ENCODE data around the gene CACNG4. TPM values are rescaled to one million over a fixed set of nuclear protein-coding genes. Genes with fewer than 3 reads are reported as not detected.

CACNG4 gene
- total RNA-seq, 1 experiment from 2014 or later = not detected

DNA sequence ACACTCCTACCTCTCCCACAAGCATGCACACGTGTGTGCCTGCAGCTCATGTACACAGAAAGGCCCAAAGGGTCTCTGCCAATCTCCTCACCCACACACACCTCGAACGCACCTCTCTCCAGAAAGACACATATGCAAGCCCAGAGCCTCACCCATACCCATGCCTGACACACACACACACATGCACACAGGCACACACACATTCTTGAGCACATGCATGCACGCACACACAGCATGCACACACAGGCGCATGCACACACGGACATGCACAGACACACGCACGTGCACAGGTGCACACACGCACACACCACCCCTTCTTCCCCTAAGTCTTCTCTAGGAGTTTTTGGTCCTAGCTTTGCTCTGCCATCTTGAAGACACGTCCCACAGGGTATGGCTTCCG, 48.7 kb upstream of the CACNG4 start:
- no peaks in the 10 kb centered on the region for H3K9me3 ChIP-seq (ENCODE audit: control insufficient read depth in 1 of 2, insufficient read depth in 1 of 2, low read depth in 1 of 2, low read length in 2 of 2)
- no peaks in the 10 kb centered on the region for H4K20me1 ChIP-seq (ENCODE audit: insufficient read depth)
- ATAC-seq (no peak), DNase-seq (ENCODE audit: low read depth, low spot score) (no peak)
- no peaks in the 10 kb centered on the region for H3K79me2 ChIP-seq (ENCODE audit: insufficient read depth, low read length)
- no TSS peak for BruUV-seq (replicated peaks)
- RAD21 ChIA-PET (ENCODE audit: low non-redundant PET in 1 of 2, low total read pairs in 2 of 2, uncharacterized antibody in 2 of 2, unreplicated experiment in 2 of 2) = interaction anchor here (1.1 to 2.9 kb wide), 5 partner anchors 36 to 243 kb away, joined by 3 to 38 read pairs (median 6); no protein-coding TSS in a partner anchor
- intact Hi-C loops (cut with micrococcal nuclease) = loop anchor here (1.0 kb wide), 2 partner anchors 60 to 243 kb away; no protein-coding TSS in a partner anchor
- CTCF ChIA-PET = interaction anchor here (0.7 to 3.7 kb wide), 5 partner anchors 57 to 243 kb away, joined by 4 to 53 read pairs (median 11); no protein-coding TSS in a partner anchor
- H3K9me2 ChIP-seq (ENCODE audit: insufficient read depth) = no peaks in the 10 kb centered on the region
- POLR2A ChIA-PET = no interaction called here
- TF ChIP-seq MAX (IDR thresholded peaks at IDR 0.05) (no peak), ATF3 (IDR thresholded peaks at IDR 0.05) (no peak), RAD21 (IDR thresholded peaks at IDR 0.05; ENCODE audit: low read depth) (no peak), POLR2AphosphoS5 (IDR thresholded peaks at IDR 0.05; ENCODE audit: low read depth, low read length) (no peak), TCF7L2 (IDR thresholded peaks at IDR 0.05; ENCODE audit: borderline replicate concordance, extremely low read depth, insufficient read depth, insufficient read length) (no peak), POLR2A (IDR thresholded peaks at IDR 0.05; ENCODE audit: borderline replicate concordance, extremely low read depth, insufficient read depth, insufficient read length) (no peak), JUND (IDR thresholded peaks at IDR 0.05) (no peak)
- TF ChIP-seq, protein P1, sequence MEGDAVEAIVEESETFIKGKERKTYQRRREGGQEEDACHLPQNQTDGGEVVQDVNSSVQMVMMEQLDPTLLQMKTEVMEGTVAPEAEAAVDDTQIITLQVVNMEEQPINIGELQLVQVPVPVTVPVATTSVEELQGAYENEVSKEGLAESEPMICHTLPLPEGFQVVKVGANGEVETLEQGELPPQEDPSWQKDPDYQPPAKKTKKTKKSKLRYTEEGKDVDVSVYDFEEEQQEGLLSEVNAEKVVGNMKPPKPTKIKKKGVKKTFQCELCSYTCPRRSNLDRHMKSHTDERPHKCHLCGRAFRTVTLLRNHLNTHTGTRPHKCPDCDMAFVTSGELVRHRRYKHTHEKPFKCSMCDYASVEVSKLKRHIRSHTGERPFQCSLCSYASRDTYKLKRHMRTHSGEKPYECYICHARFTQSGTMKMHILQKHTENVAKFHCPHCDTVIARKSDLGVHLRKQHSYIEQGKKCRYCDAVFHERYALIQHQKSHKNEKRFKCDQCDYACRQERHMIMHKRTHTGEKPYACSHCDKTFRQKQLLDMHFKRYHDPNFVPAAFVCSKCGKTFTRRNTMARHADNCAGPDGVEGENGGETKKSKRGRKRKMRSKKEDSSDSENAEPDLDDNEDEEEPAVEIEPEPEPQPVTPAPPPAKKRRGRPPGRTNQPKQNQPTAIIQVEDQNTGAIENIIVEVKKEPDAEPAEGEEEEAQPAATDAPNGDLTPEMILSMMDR (IDR thresholded peaks at IDR 0.05 in 2 of 3, conservative IDR thresholded peaks at IDR 0.05 in 1 of 3; ENCODE audit: borderline replicate concordance in 1 of 3, insufficient read depth in 1 of 3, low read depth in 2 of 3, low read length in 2 of 3) = no peak
- no peaks in the 10 kb centered on the region for H3K27me3 ChIP-seq (ENCODE audit: insufficient read depth, low read length)
- H3K4me2 ChIP-seq (ENCODE audit: low read length) = no peak overlapping the region
- no peaks in the 10 kb centered on the region for H3K36me3 ChIP-seq (ENCODE audit: control insufficient read depth in 1 of 2, insufficient read depth in 2 of 2, low read length in 2 of 2)
- no peak overlapping the region for H3K4me3 ChIP-seq (replicated peaks in 1 of 2; ENCODE audit: low read depth in 1 of 2, low read length in 2 of 2)
- peaks cover 4 to 10% of the 10 kb centered on the region in 2 experiments; a peak in 2 of 4 replicates for H3K4me1 ChIP-seq (ENCODE audit: control insufficient read depth in 1 of 2, insufficient read depth in 2 of 2, low read length in 2 of 2)
- no peak overlapping the region for H3K27ac ChIP-seq (ENCODE audit: low read depth, low read length)
- H3K9ac ChIP-seq (ENCODE audit: low read length) = no peak overlapping the region
- no peak overlapping the region for H2AFZ ChIP-seq (ENCODE audit: low read depth, low read length, poor library complexity, severe bottlenecking)

Data from HCT116 (cell line).